ENCODE data around the gene CDC6. TPM values are rescaled to one million over a fixed set of nuclear protein-coding genes. Genes with fewer than 3 reads are reported as not detected.
"Not testable (repeated sequence)": the region's sequence is repeated elsewhere in the genome, so short reads cannot be mapped to it uniquely, and the experiment has no call there.

The CDC6 gene
- total RNA-seq, 4 donors from 2014 or later = 0.88 to 11.3 TPM; not detected in 2

- no peaks in the 10 kb centered on the region for H3K4me1 ChIP-seq
- H3K27me3 ChIP-seq = no peaks in the 10 kb centered on the region
- TF ChIP-seq POLR2A (IDR thresholded peaks at IDR 0.05) (no peak), CTCF (IDR thresholded peaks at IDR 0.05) (no peak)
- intact Hi-C loops (cut with DNase I; ENCODE audit: low total_unique reads) = no loop called here
- H3K9me3 ChIP-seq = no peaks in the 10 kb centered on the region
- H3K4me3 ChIP-seq = no peak overlapping the region
- DNase-seq = no peak
- H3K27ac ChIP-seq = peak overlapping the region in 1 of 2 donors; percentile 53
- no peaks in the 10 kb centered on the region for H3K36me3 ChIP-seq
These were observed 5.7 kb downstream of the CDC6 start for GRCh38 chr17:40293363-40293762.

DNA sequence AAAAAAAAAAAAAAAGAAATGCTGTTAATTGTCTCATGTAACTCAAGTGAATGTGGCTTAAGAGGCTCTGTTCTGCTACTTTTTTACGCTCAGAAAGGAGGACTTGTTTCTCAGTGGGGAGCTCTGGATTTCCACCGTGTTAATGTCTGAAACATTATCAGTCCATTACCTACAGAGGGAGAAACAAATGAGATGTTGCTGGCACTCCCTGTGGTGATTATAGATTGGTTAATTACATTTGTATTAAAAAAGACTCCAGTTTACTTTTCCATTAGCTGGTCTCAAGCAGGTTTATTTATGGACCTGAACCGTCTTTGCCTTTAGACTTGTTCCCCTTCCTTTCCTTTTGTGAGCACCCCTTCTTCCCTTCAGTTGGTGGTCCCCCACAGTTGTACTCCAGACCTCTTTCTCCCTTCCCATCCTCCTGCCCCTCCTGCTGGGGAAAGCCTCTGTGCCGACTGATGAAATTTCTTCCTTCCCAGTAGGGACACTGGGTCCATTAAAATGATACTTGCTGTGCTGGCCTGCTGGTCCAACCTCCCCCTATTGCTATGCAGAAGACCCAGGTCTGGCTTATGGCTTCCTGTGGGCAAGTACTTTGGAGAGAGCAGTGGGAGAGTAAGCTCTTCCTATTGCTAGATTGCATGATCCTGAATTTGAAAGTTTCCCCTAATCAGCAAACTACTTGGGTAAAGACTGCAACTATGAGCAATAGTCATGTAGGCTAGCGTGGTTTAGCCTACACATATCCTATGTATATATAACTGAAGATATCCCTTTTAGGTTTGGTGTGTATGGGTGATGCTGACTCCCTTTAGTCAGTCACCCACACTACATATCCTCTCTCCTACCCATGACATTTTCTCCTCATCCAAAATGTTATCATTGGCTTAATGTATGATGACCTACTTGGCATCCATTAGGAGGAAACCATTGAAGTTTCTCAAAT lies 8.1 kb downstream of the CDC6 start:
- Histone ChIP-seq H3K36me3 (no peaks in the 10 kb centered on the region), H3K9me3 (no peaks in the 10 kb centered on the region), H3K27ac (no peak overlapping the region), H3K4me3 (no peak overlapping the region), H3K27me3 (no peaks in the 10 kb centered on the region), H3K4me1 (no peaks in the 10 kb centered on the region)
- DNase-seq = no peak
- intact Hi-C loops (cut with DNase I; ENCODE audit: low total_unique reads) = no loop called here
- TF ChIP-seq POLR2A (IDR thresholded peaks at IDR 0.05) (no peak), CTCF (IDR thresholded peaks at IDR 0.05) (no peak)

GRCh38 chr17:40297511-40297910 lies 9.8 kb downstream of the CDC6 start:
- no peak for DNase-seq
- no peaks in the 10 kb centered on the region for H3K36me3 ChIP-seq
- intact Hi-C loops (cut with DNase I; ENCODE audit: low total_unique reads) = no loop called here

GRCh38 chr17:40298726-40299125 lies 11.0 kb downstream of the CDC6 start:
- TF ChIP-seq CTCF (IDR thresholded peaks at IDR 0.05) (no peak), POLR2A (IDR thresholded peaks at IDR 0.05) (no peak)
- intact Hi-C loops (cut with DNase I; ENCODE audit: low total_unique reads) = no loop called here
- no peaks in the 10 kb centered on the region for H3K9me3 ChIP-seq

More at GRCh38 chr17:40297511-40297910, 9.8 kb downstream of the CDC6 start:
- Histone ChIP-seq H3K4me1 (no peaks in the 10 kb centered on the region), H3K4me3 (no peak overlapping the region), H3K27ac (no peak overlapping the region), H3K9me3 (no peaks in the 10 kb centered on the region), H3K27me3 (no peaks in the 10 kb centered on the region)
- TF ChIP-seq CTCF (IDR thresholded peaks at IDR 0.05) (no peak), POLR2A (IDR thresholded peaks at IDR 0.05) (no peak)

DNA sequence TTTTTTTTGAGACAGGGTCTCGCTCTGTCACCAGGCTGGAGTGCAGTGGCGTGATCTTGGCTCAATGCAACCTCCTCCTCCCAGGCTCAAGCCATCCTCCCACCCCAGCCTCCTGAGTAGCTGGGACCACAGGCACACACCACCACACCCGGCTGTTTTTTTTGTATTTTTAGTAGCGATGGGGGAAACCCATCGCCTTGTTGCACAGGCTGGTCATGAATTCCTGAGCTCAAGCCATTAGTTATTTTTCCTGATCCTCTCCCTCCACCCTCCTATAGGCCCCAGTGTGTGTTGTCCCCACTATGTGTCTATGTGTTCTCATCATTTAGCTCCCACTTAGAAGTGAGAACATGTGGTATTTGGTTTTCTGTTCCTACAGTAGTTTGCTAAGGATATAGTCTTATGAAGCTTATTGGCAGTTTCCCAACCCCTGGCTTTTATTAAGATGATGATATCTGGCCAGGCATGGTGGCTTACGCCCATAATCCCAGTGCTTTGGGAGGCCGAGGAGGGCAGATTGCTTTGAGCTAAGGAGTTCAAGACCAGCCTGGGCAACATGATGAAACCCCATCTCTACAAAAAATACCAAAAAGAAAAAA lies 11.6 kb downstream of the CDC6 start:
- H3K27ac ChIP-seq = peak overlapping the region in 1 of 2 donors; percentile 56
- H3K27me3 ChIP-seq; H3K4me3 ChIP-seq; intact Hi-C loops (cut with DNase I; ENCODE audit: low total_unique reads); H3K4me1 ChIP-seq; H3K36me3 ChIP-seq; H3K9me3 ChIP-seq: not testable (repeated sequence)
- DNase-seq = peak in 1 of 2 donors; percentile 6

More at GRCh38 chr17:40298726-40299125, 11.0 kb downstream of the CDC6 start:
- Histone ChIP-seq H3K27ac (peak overlapping the region in 1 of 2 donors; percentile 56), H3K4me1 (no peaks in the 10 kb centered on the region), H3K4me3 (no peak overlapping the region), H3K36me3 (no peaks in the 10 kb centered on the region), H3K27me3 (no peaks in the 10 kb centered on the region)
- no peak for DNase-seq
